BJ (cell line): ENCODE data around the gene UBE2S. TPM values are rescaled to one million over a fixed set of nuclear protein-coding genes. Genes with fewer than 3 reads are reported as not detected.
"Not testable (repeated sequence)": the region's sequence is repeated elsewhere in the genome, so short reads cannot be mapped to it uniquely, and the experiment has no call there.

Experiments
- CTCF ChIA-PET: fragments of 350-600 bp; formaldehyde crosslinking; extraction: SDS; loops from one replicate; lab custom pipeline; 2021; ENCODE audit warnings: antibody characterized with exemption, inconsistent platforms; lab: Yijun Ruan, JAX
- POLR2A ChIA-PET: fragments of 300-600 bp; sonication (Branson Sonifier 250); formaldehyde crosslinking; extraction: SDS; loops from one replicate; lab custom pipeline; 2021; ENCODE audit warnings: antibody characterized with exemption; lab: Charles Lee
- DNase-seq: peaks from one replicate; pipeline ENCODE4 v3.0.0-alpha.2; 2011; ENCODE audit warnings: low read depth
- H3K27me3 ChIP-seq: 2 replicates; pipeline ENCODE4 v1.6.0; 2011; ENCODE audit warnings: low read length; ENCODE audit not compliant: control insufficient read depth, insufficient read depth
- H3K36me3 ChIP-seq: 2 replicates; pipeline ENCODE4 v1.5.1; 2011; ENCODE audit warnings: low read length; ENCODE audit not compliant: control insufficient read depth, insufficient read depth
- H3K4me3 ChIP-seq: 2 replicates; pipeline ENCODE4 v1.5.1; 2011; ENCODE audit warnings: low read depth, mild to moderate bottlenecking, control low read depth, low read length
- CTCF ChIP-seq: IDR thresholded peaks from 2 replicates; pipeline ENCODE4 v1.5.1; 2011; ENCODE audit warnings: low read depth, mild to moderate bottlenecking, control low read depth, inconsistent platforms, low read length, moderate library complexity; ENCODE audit not compliant: insufficient read depth
- polyA plus RNA-seq: library from polyadenylated mRNA; depleted of rRNA; stranded (reverse); fragments of >200 nt; gene quantifications from 2 replicates; pipeline ENCODE4 v1.2.3, GENCODE V29; 2011

UBE2S gene
- polyA plus RNA-seq, 1 experiment, result 79.4 TPM

GRCh38 chr19:55410168-55410567, 2.6 kb upstream of the UBE2S start:
- H3K4me3 ChIP-seq, result no peak overlapping the region
- ChIA-PET POLR2A (no interaction called here), CTCF (interaction anchor here (1.0 to 2.4 kb wide), 4 partner anchors 8 to 269 kb away, joined by 3 to 13 read pairs (median 4); no protein-coding TSS in a partner anchor)
- no peaks in the 10 kb centered on the region for H3K27me3 ChIP-seq
- peaks cover 4% of the 10 kb centered on the region for H3K36me3 ChIP-seq
- DNase-seq, result no peak
- TF ChIP-seq CTCF, result no peak

GRCh38 chr19:55409179-55409578, 1.6 kb upstream of the UBE2S start:
- DNase-seq, POLR2A ChIA-PET, H3K36me3 ChIP-seq, H3K27me3 ChIP-seq, H3K4me3 ChIP-seq: not testable (repeated sequence)
- CTCF ChIA-PET, result interaction anchor here (0.8 to 2.4 kb wide), 5 partner anchors 9 to 321 kb away, joined by 3 to 13 read pairs (median 4); no protein-coding TSS in a partner anchor

- H3K4me3 ChIP-seq, result peak overlapping the region; percentile 44
- no peak for DNase-seq
- ChIA-PET POLR2A (no interaction called here), CTCF (interaction anchor here (1.3 to 2.4 kb wide), 3 partner anchors 9 to 320 kb away, joined by 4 to 13 read pairs (median 6); no protein-coding TSS in a partner anchor)
- H3K36me3 ChIP-seq, result peaks cover 4% of the 10 kb centered on the region
- no peak for TF ChIP-seq CTCF
- no peaks in the 10 kb centered on the region for H3K27me3 ChIP-seq
These were observed 915 bp upstream of the UBE2S start for GRCh38 chr19:55408533-55408872.

- ChIA-PET POLR2A (interaction anchor here (0.5 to 1.4 kb wide), 6 partner anchors 9 to 979 kb away, joined by 3 to 5 read pairs (median 4); partner anchors contain the start of gene HSPBP1), CTCF (interaction anchor here (0.6 to 2.4 kb wide), 3 partner anchors 10 to 96 kb away, joined by 3 to 13 read pairs (median 6); no protein-coding TSS in a partner anchor)
- H3K36me3 ChIP-seq, result peaks cover 4% of the 10 kb centered on the region
- H3K4me3 ChIP-seq, result peak overlapping the region; percentile 92
- peak; percentile 97 for DNase-seq
- TF ChIP-seq CTCF, result no peak
- no peaks in the 10 kb centered on the region for H3K27me3 ChIP-seq
These were observed 378 bp upstream of the UBE2S start for GRCh38 chr19:55407800-55408532.

GRCh38 chr19:55406826-55407549, 600 bp downstream of the UBE2S start:
- ChIA-PET POLR2A (interaction anchor here (0.6 to 1.4 kb wide), 5 partner anchors 23 to 978 kb away, joined by 3 to 6 read pairs (median 4); partner anchors contain the start of genes HSPBP1, KMT5C and TMEM238), CTCF (interaction anchor here (0.6 kb wide), 1 partner anchor 11 kb away, joined by 3 read pairs; no protein-coding TSS in a partner anchor)
- no peak for DNase-seq

More at GRCh38 chr19:55406826-55407549, 600 bp downstream of the UBE2S start:
- H3K27me3 ChIP-seq, result no peaks in the 10 kb centered on the region
- H3K36me3 ChIP-seq, result peaks cover 10% of the 10 kb centered on the region
- peak overlapping the region; percentile 92 for H3K4me3 ChIP-seq
- TF ChIP-seq CTCF, result no peak
